ENCODE data around the gene CDC42BPB.

CDC42BPB gene

GRCh38 chr14:102944448-102945330 lies 112.7 kb downstream of the CDC42BPB start:
- Histone ChIP-seq H3K27ac (no peak overlapping the region), H3K4me3 (ENCODE audit: low read depth, low read length) (no peak overlapping the region), H3K27me3 (replicated peaks) (no peaks in the 10 kb centered on the region), H3K36me3 (replicated peaks) (peaks cover 91% of the 10 kb centered on the region)
- no peak for DNase-seq
- in situ Hi-C loops (cut with HindIII; ENCODE audit: low pct_ligation_motif_present, low sequenced_read_pairs): no loop called here
- no peak for TF ChIP-seq CTCF (IDR thresholded peaks at IDR 0.05; ENCODE audit: low read depth, low read length, missing control alignments)

- DNase-seq: no peak
- Histone ChIP-seq H3K36me3 (replicated peaks) (peaks cover 91% of the 10 kb centered on the region), H3K27ac (no peak overlapping the region), H3K4me3 (ENCODE audit: low read depth, low read length) (no peak overlapping the region), H3K27me3 (replicated peaks) (no peaks in the 10 kb centered on the region)
- no peak for TF ChIP-seq CTCF (IDR thresholded peaks at IDR 0.05; ENCODE audit: low read depth, low read length, missing control alignments)
- in situ Hi-C loops (cut with HindIII; ENCODE audit: low pct_ligation_motif_present, low sequenced_read_pairs): no loop called here
These were observed 113.4 kb downstream of the CDC42BPB start for GRCh38 chr14:102943979-102944378.

- H3K4me3 ChIP-seq (ENCODE audit: low read depth, low read length): no peak overlapping the region
- peaks cover 90% of the 10 kb centered on the region for H3K36me3 ChIP-seq (replicated peaks)
- no peak for DNase-seq
- TF ChIP-seq CTCF (IDR thresholded peaks at IDR 0.05; ENCODE audit: low read depth, low read length, missing control alignments): no peak
- H3K27ac ChIP-seq: no peak overlapping the region
- H3K27me3 ChIP-seq (replicated peaks): no peaks in the 10 kb centered on the region
- in situ Hi-C loops (cut with HindIII; ENCODE audit: low pct_ligation_motif_present, low sequenced_read_pairs): no loop called here
These were observed 113.9 kb downstream of the CDC42BPB start for GRCh38 chr14:102943454-102943853.

GRCh38 chr14:102942069-102942468 lies 115.3 kb downstream of the CDC42BPB start:
- in situ Hi-C loops (cut with HindIII; ENCODE audit: low pct_ligation_motif_present, low sequenced_read_pairs): no loop called here
- no peak for TF ChIP-seq CTCF (IDR thresholded peaks at IDR 0.05; ENCODE audit: low read depth, low read length, missing control alignments)
- Histone ChIP-seq H3K36me3 (replicated peaks) (peaks cover 91% of the 10 kb centered on the region), H3K27ac (no peak overlapping the region), H3K27me3 (replicated peaks) (no peaks in the 10 kb centered on the region), H3K4me3 (ENCODE audit: low read depth, low read length) (no peak overlapping the region)
- DNase-seq: no peak

GRCh38 chr14:102941419-102942011 lies 115.8 kb downstream of the CDC42BPB start:
- Histone ChIP-seq H3K36me3 (replicated peaks) (peaks cover 90% of the 10 kb centered on the region), H3K27me3 (replicated peaks) (no peaks in the 10 kb centered on the region), H3K27ac (no peak overlapping the region), H3K4me3 (ENCODE audit: low read depth, low read length) (no peak overlapping the region)
- no peak for DNase-seq
- no peak for TF ChIP-seq CTCF (IDR thresholded peaks at IDR 0.05; ENCODE audit: low read depth, low read length, missing control alignments)
- in situ Hi-C loops (cut with HindIII; ENCODE audit: low pct_ligation_motif_present, low sequenced_read_pairs): no loop called here
